Esophagus (tissue), 2 donors: ENCODE results near the gene RAP1GAP. TPM values are rescaled to one million over a fixed set of nuclear protein-coding genes. Genes with fewer than 3 reads are reported as not detected.

ENCODE experiments used
- H3K27ac ChIP-seq, 2 donors: one replicate each; pipeline ENCODE4 v1.5.1; 2013; ENCODE audit warnings: low read depth in 2 of 2, mild to moderate bottlenecking in 2 of 2, inconsistent platforms in 1 of 2, low read length in 1 of 2, moderate library complexity in 1 of 2
- H3K27me3 ChIP-seq, 2 donors: one replicate each; pipeline ENCODE4 v1.6.1; 2013; ENCODE audit warnings: low read length in 2 of 2, control low read depth in 1 of 2, mild to moderate bottlenecking in 1 of 2; ENCODE audit not compliant: insufficient read depth in 2 of 2, control insufficient read depth in 1 of 2
- H3K36me3 ChIP-seq, 2 donors: one replicate each; pipeline ENCODE4 v1.6.1; 2013; ENCODE audit warnings: low read length in 1 of 2; ENCODE audit not compliant: control insufficient read depth in 2 of 2, insufficient read depth in 2 of 2
- H3K4me1 ChIP-seq, 2 donors: one replicate each; pipeline ENCODE4 v1.6.1; 2013; ENCODE audit warnings: low read length in 1 of 2; ENCODE audit not compliant: control insufficient read depth in 2 of 2, insufficient read depth in 2 of 2
- H3K4me3 ChIP-seq, 2 donors: one replicate each; pipeline ENCODE4 v1.5.1; 2013; ENCODE audit warnings: low read length in 2 of 2, mild to moderate bottlenecking in 2 of 2, low read depth in 1 of 2, moderate library complexity in 1 of 2
- H3K9me3 ChIP-seq, 2 donors: one replicate each; pipeline ENCODE4 v1.6.1; 2013; ENCODE audit warnings: mild to moderate bottlenecking in 2 of 2, low read depth in 1 of 2, low read length in 1 of 2, moderate library complexity in 1 of 2; ENCODE audit not compliant: control insufficient read depth in 2 of 2, insufficient read depth in 1 of 2
- WGBS, 2 donors: extraction: QIAGEN DNeasy Blood & Tissue Kit; methylation state at CpG; one replicate each; pipeline ENCODE4 v1.1.7; 2013; 5-methylcytosine and 5-hydroxymethylcytosine counted together
- polyA plus RNA-seq, 2 donors: library from polyadenylated mRNA; stranded (reverse); fragments of 200-250 nt; gene quantifications; one replicate each; pipeline ENCODE4 v1.2.3, GENCODE V29; 2013
- donor health status: healthy with polysubstance abuse.
- donor health status: Bipolar disorder and iron deficiency.

The RAP1GAP gene
- polyA plus RNA-seq, 2 donors: 3.5 to 12.2 TPM

DNA sequence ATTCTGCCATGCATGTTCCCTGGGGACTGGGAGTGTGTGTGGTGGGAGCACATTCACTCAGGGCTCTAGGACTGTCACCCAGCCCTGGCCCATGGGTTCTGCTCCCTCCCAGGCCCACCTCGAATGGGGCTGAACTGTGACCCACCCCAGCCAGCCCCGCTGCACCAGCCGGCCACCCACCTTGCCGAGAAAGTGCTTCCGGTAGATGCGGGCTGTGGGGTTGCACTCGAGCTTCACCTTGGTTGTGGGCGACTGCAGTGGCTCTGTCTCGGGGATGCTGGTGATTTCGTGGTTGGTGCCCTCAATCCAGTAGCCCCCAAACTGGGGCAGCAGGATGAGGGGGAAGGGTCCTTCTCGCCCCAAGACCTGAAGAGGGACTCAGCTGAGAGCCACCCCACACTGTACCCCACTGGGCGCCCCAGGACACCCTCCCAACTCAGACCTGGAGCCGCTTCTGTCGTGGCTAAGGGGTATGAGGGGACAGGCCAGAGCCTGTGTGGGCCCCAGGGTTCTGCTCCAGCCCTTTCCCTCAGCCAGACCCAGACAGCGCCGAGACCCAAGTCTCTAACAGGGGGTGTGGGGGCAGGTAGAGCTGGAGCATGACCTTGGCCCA lies 51.9 kb downstream of the RAP1GAP start:
- Histone ChIP-seq H3K4me1 (peaks cover 0 to 23% of the 10 kb centered on the region in 2 donors), H3K27me3 (no peaks in the 10 kb centered on the region), H3K27ac (no peak overlapping the region), H3K36me3 (no peaks in the 10 kb centered on the region), H3K4me3 (no peak overlapping the region), H3K9me3 (no peaks in the 10 kb centered on the region)
- 93 to 94% methylated on average over 16 of the region's 16 CpGs for WGBS, 2 donors

DNA sequence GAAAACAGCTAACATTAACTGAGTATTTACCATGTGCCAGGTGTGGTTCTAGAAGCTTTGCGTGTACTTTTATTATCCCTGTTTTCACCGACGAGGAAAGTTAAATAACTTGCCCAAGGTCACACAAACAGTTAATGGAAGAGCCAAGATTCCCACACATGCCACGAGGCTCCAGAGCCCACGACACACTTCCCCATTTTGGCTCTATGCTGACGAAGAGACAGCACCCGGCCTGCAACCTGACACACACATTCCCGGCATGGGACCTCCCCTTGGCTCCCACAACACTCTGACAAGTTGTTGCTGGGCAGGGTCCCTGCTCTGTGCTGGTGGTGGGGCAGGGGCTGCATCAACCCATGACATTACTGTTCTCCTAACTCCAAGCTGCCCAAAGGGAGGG lies 52.8 kb downstream of the RAP1GAP start:
- H3K9me3 ChIP-seq: no peaks in the 10 kb centered on the region
- peaks cover 0 to under 1% of the 10 kb centered on the region in 2 donors for H3K36me3 ChIP-seq
- H3K4me1 ChIP-seq: peaks cover 0 to 18% of the 10 kb centered on the region in 2 donors
- WGBS, 2 donors: 59 to 84% methylated on average over 8 of the region's 8 CpGs
- no peaks in the 10 kb centered on the region for H3K27me3 ChIP-seq
- H3K4me3 ChIP-seq: no peak overlapping the region
- no peak overlapping the region for H3K27ac ChIP-seq

DNA sequence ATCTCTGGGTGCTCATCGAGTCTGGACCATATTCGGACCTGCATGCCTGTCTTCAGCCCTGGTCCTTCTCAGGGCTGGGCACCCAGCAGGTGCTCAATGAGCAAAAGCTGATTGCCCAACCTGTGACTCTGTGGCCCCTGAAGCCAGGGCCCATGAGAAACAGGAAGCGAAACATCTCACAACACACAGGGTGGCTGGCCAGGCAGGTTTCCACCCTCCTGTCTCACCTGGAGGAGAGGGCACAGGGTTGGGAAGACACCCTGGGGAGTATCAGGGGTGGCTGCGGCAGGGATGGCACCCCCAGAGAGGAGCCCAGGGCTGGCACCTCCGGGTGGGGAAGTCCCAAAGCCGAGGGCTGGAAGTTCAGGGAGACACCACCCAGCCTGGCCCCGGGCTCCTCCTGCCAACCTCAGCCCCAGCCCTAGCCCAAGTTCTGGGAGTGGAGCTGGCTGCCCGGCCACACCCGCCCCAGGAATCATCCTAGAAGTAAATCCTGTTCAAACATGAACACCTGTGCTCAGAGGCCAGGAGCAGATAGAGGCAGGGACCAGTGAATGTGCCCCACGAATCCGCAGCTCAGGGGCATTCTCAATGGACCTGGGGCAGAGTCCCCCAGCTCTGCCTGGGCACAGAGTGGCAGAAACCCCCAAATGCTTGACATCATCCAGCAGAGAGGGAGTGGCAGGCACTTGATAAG lies 54.6 kb downstream of the RAP1GAP start:
- Histone ChIP-seq H3K27ac (peak overlapping the region; percentile 63 to 83), H3K27me3 (no peaks in the 10 kb centered on the region), H3K4me1 (peaks cover 0 to 18% of the 10 kb centered on the region in 2 donors), H3K36me3 (peaks cover 0 to 2% of the 10 kb centered on the region in 2 donors), H3K9me3 (no peaks in the 10 kb centered on the region), H3K4me3 (no peak overlapping the region)
- WGBS, 2 donors: 53 to 56% methylated on average over 11 of the region's 11 CpGs

DNA sequence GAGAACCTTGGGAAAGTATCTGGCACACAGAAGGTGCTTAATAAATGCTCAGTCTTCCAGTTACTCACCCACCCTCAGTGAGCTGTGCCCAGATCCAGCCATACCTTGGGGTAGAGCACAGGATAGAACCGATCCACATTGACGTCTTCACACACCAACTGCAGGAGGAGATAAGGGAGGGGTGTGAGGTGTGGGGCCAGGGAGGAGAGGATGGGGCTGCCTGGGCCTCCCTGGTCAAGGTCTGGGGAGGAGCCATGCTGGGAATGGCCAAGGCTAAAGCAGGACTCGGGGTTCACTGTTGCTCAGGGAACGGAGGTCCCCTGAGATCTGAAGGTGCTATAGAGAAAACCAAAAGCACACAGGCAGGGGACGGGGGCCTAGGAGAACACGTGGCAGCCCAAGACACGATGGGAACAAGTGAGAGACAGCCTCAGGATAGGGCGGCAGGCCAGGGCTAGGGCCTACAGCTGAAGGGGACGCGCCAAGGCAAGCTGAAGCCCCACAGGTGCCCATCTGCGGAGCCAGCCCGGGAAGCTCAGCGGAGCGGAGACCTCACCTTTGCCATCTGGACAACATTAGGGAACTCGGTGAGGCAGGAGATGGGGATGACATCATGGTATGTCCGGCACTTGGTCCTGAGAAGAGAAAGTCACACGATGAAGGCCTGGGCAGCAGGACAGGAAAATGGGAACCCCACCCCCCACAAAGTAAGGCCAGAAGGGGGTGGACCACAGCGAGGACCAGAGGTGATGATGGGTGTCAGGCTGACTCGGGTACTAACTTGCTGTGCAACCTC lies 55.9 kb downstream of the RAP1GAP start:
- no peak overlapping the region for H3K27ac ChIP-seq
- no peaks in the 10 kb centered on the region for H3K9me3 ChIP-seq
- no peaks in the 10 kb centered on the region for H3K27me3 ChIP-seq
- H3K36me3 ChIP-seq: peaks cover 0 to 2% of the 10 kb centered on the region in 2 donors
- 73 to 78% methylated on average over 19 of the region's 19 CpGs for WGBS, 2 donors
- H3K4me3 ChIP-seq: no peak overlapping the region
- peaks cover 0 to 18% of the 10 kb centered on the region in 2 donors for H3K4me1 ChIP-seq

DNA sequence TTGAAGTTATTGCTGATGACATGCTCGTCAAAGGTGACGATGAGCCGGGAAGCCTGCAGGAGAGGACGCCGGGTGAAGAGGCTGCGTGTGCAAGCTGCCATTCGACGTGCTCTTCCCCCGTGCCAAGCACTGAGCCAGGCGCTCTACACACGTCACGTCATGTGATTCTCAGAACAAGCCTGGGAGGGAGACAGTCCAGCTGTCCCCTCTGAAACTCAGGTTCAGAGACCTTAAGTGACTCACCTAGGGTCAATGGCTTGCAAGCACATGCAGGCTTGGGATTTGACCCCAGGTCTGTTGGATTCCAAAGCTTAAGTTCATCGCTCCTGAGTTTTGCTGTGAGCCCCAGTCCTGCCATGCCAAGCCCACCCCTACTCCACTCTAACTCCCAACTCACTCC lies 57.1 kb downstream of the RAP1GAP start:
- Histone ChIP-seq H3K36me3 (peaks cover 0 to 2% of the 10 kb centered on the region in 2 donors), H3K4me3 (no peak overlapping the region), H3K27me3 (no peaks in the 10 kb centered on the region), H3K27ac (no peak overlapping the region), H3K9me3 (no peaks in the 10 kb centered on the region), H3K4me1 (peaks cover 0 to 20% of the 10 kb centered on the region in 2 donors)
- 95 to 97% methylated on average over 13 of the region's 13 CpGs for WGBS, 2 donors

DNA sequence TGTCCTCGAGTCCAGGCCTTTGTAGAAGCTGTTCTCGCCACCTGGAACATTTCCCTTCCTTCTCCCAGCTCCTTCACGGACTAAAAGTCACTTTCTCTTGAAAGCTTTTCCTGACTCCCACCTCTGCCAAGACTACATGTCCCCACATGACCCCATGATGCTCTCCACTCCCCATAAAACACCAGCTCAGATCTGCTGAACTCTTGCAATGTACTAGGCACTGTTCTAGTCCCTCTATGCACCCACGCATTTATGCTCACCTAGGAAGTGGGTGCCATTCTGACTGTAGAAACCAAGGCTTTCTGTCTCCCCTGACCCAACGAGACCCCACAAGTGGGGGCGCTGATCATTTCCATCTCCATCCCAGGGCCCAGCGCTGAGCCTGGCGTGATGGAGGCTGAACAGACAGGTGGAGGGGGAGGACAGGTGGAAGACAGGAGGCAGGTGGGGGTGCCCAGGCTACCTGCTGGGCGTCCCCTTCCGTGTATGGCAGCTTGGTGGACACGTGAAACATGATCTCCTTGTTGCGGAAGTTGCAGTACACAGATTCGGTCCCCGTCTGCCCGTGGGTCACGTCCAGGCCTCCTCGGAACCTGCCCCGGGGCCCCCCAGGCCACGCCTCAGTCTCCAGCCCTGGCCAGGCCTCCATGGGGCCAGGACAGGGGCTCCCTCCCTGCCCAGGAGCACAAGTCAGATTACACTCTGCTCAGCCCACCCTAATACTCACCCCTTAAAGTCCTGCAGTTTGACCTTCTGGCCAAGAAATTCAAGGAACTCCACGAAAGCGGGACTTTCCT lies 58.0 kb downstream of the RAP1GAP start:
- Histone ChIP-seq H3K36me3 (peaks cover 0 to 2% of the 10 kb centered on the region in 2 donors), H3K9me3 (no peaks in the 10 kb centered on the region), H3K4me3 (no peak overlapping the region), H3K4me1 (peaks cover 0 to 19% of the 10 kb centered on the region in 2 donors), H3K27me3 (no peaks in the 10 kb centered on the region), H3K27ac (no peak overlapping the region)
- 80 to 82% methylated on average over 19 to 21 of the region's 21 CpGs for WGBS, 2 donors

DNA sequence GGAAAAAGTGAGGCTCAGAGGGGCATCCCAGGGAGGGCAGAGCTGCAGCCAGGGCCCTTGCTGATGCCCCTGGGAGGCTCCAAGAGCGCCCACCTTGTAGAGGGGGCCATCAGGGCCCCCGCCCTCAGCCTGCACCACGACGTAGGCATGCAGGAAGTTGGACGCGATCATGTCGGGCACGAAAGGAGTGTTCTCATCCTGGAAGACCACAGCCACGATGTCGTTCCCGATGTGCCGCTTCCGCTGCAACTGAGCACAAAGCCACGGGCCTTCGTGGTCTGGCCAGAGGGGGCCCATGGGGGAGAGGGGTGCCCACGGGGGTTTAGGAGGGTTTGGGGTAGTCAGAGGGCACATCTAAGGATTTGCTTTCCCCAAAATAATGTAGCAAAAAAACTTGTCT lies 59.1 kb downstream of the RAP1GAP start:
- Histone ChIP-seq H3K27me3 (no peaks in the 10 kb centered on the region), H3K4me1 (peaks cover 0 to 15% of the 10 kb centered on the region in 2 donors), H3K27ac (no peak overlapping the region), H3K9me3 (no peaks in the 10 kb centered on the region), H3K36me3 (peaks cover 0 to 2% of the 10 kb centered on the region in 2 donors), H3K4me3 (no peak overlapping the region)
- 83 to 85% methylated on average over 16 of the region's 16 CpGs for WGBS, 2 donors

DNA sequence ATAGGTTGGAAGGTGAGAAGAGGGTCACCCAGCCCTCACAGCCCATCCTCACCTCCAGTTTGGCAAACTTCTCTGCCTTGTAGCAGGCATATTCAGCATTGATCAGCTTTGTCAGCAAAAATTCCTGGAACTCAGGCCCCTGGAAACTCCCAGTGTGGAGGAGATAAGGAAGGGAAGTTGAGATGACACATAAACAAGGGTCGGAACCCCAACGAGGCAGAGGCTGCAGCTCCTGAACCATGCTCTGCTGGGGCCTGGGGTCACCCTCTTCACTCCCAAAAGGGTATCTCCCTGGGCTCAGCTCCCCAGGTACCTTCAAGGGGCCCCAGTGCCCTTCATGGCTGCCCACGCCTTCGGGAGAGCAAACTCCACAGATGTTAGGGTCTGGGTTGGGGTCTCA lies 60.4 kb downstream of the RAP1GAP start:
- peaks cover 0 to 2% of the 10 kb centered on the region in 2 donors for H3K36me3 ChIP-seq
- no peaks in the 10 kb centered on the region for H3K27me3 ChIP-seq
- 70 to 79% methylated on average over 4 of the region's 4 CpGs for WGBS, 2 donors
- peaks cover 0 to 6% of the 10 kb centered on the region in 2 donors for H3K4me1 ChIP-seq
- no peak overlapping the region for H3K4me3 ChIP-seq
- no peak overlapping the region for H3K27ac ChIP-seq
- no peaks in the 10 kb centered on the region for H3K9me3 ChIP-seq
